ENCODE data around the gene BRIP1. TPM values are rescaled to one million over a fixed set of nuclear protein-coding genes. Genes with fewer than 3 reads are reported as not detected.

Gene BRIP1
- total RNA-seq, 2 donors from 2014 or later = 1.9 to 3.3 TPM

DNA sequence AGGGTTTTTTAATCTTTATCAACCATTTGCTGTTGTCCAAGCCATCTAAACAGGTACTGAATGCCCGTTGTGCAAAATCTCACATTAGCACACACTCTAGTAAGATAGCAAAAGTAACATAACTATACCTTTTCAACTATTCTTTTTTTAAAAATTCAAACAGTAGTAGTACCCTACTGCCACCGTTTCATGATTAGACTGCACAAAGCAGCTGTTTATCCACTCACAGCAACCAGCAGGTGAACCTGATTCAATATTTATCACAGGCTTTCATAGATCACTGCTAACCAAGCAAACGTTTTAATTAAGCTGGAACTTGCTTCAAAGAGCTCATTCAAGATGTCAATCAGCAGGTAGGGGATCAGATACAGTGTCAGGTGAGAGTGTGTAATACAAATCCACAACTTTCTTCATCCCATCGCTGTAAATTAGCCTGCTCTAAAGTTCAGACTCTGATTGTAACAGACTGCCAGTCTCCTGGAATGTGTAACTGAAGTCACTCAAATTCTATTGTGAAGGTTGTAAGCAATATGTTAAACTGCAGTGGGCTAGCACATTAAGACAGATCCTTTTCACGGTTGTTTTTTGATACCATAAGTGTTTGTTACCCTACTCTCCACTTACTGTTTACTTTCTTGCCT, 47.3 kb downstream of the BRIP1 start:
- ATAC-seq (no peak), DNase-seq (no peak)
- intact Hi-C loops (cut with DNase I, micrococcal nuclease) = no loop called here

DNA sequence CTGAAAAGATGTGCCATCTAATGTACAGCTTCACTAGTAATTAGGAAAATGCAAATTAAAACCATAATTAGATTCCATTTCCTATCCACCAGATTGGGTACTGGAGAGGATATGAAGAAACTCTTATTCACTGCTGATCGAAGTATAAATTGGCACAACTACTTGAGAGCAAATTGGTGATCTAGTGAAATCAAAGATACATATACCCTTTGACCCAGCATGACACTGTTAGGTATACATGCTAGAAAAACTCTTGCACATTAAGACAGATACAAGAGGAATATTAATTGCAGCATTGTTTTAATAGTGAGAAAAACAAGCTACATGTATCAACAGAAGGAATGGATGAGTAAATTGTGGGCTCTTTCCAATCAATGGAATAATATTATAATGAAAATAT, 48.8 kb downstream of the BRIP1 start:
- intact Hi-C loops (cut with DNase I, micrococcal nuclease) = no loop called here
- no peak for DNase-seq
- no peak for ATAC-seq

GRCh38 chr17:61813211-61813610, 50.1 kb downstream of the BRIP1 start:
- ATAC-seq (no peak), DNase-seq (no peak)
- intact Hi-C loops (cut with DNase I, micrococcal nuclease) = no loop called here

DNA sequence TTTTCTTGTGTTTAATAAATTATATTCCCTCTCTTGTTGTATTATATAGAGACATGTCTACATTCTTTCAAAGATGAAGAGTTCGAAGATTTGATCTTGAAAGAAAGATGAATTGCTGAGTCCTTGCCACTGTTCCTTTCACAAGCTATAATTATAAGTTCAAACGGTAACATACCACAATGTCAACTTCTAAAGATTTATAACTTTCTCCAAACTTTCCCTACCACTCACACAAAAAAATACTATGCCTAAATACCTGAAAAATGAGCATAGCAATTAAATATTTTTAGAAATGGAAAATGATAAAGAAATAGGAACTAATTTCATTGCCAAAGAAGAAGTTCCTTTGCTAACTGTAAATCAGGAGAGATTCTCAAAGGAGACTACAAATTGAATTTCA, 50.6 kb downstream of the BRIP1 start:
- DNase-seq = no peak
- no peak for ATAC-seq
- intact Hi-C loops (cut with DNase I, micrococcal nuclease) = no loop called here

DNA sequence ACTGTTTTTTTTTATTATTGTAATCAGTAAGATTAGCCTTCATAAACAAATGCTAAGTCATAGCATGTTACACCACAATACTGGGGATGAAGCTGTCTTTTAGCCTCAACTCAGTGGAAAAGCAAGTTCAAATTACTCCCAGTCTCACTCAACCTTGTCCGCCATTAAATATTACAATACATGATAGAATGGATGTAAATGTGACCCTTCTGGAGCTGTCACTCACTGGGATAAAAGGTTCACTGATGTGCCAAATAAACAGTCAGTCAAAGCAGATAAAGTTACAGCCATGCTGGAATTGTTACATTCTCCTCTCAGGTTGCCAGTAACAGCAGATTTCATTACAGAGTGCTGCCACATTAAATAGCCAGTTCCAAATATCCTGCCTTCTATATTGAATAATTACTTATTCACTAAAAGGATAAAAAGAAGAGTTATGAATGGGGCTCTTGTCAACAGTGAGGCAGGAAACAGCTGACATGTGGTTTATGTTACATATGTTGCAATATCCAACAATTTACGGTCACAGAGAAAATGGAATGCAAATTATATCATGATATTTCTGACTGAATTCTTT, 53.4 kb downstream of the BRIP1 start:
- intact Hi-C loops (cut with DNase I, micrococcal nuclease) = no loop called here
- no peak for ATAC-seq
- DNase-seq = no peak

GRCh38 chr17:61808442-61808841, 54.9 kb downstream of the BRIP1 start:
- no peak for ATAC-seq
- no peak for DNase-seq
- intact Hi-C loops (cut with DNase I, micrococcal nuclease) = no loop called here

GRCh38 chr17:61806936-61807335, 56.4 kb downstream of the BRIP1 start:
- DNase-seq = no peak
- intact Hi-C loops (cut with DNase I, micrococcal nuclease) = no loop called here

DNA sequence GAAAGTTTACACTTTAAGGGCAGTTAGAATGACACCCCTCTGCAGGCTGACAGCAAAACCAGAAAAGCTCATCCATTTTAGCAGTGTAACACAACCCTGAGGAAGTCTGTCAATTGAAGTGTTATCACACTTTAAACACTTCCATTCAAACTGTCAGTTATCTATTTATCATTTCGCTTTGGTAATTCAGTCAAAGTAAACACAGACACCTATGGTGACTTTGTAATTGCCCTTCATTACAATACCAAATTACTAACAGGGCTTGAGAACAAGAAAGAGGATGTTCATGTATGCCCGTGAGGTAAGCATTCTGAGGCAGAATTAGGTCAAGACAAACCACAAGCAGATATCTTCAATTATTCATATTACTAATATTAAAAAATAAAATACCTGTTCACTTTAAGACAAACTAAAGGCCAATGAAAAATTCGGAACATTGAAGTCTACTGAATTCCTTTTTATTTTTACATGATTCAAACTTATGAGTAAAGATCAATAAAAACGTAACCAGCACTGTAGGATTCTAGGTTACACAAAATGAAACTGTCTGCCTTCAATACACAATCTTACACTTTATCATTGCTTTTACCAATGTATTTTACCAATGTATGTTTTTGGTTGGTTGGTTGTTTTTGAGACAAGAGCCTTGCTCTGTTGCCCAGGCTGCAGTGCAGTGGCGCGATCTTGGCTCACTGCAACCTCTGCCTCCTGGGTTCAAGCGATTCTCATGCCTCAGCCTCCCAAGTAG, 57.1 kb downstream of the BRIP1 start:
- DNase-seq (no peak), ATAC-seq (peak; percentile 34)
- intact Hi-C loops (cut with DNase I, micrococcal nuclease) = no loop called here

More at GRCh38 chr17:61806936-61807335, 56.4 kb downstream of the BRIP1 start:
- no peak for ATAC-seq

- no peak for ATAC-seq
- no peak for DNase-seq
- intact Hi-C loops (cut with DNase I, micrococcal nuclease) = no loop called here
Measured at GRCh38 chr17:61805399-61805798, 57.9 kb downstream of the BRIP1 start.

- intact Hi-C loops (cut with DNase I, micrococcal nuclease) = no loop called here
- DNase-seq (no peak), ATAC-seq (no peak)
Measured at GRCh38 chr17:61803796-61804195, 59.5 kb downstream of the BRIP1 start.

DNA sequence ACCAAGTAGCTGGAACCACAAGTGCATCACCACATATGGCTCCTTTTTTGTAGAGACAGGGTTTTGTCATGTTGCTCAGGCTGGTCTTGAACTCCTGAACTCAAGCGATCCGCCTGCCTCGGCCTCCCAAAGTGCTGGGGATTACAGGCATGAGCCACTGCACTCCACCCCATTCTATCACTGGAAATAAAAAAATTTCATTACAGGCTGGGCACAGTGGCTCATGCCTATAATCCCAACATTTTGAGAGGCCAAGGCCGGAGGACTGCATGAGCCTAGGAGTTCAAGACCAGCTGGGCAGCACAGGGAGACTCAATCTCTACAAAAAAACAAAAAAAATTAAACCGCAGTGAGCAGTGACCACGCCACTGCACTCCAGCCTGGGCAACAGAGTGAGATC, 60.1 kb downstream of the BRIP1 start:
- intact Hi-C loops (cut with DNase I, micrococcal nuclease) = no loop called here
- DNase-seq (no peak), ATAC-seq (no peak)

GRCh38 chr17:61799812-61800484, 63.4 kb downstream of the BRIP1 start:
- intact Hi-C loops (cut with DNase I, micrococcal nuclease) = no loop called here
- no peak for ATAC-seq

GRCh38 chr17:61797283-61797682, 66.0 kb downstream of the BRIP1 start:
- intact Hi-C loops (cut with DNase I, micrococcal nuclease) = no loop called here
- ATAC-seq = no peak

More at GRCh38 chr17:61799812-61800484, 63.4 kb downstream of the BRIP1 start:
- no peak for DNase-seq

GRCh38 chr17:61795546-61795945, 67.8 kb downstream of the BRIP1 start:
- intact Hi-C loops (cut with DNase I, micrococcal nuclease) = no loop called here
- no peak for DNase-seq
- ATAC-seq = no peak

More at GRCh38 chr17:61797283-61797682, 66.0 kb downstream of the BRIP1 start:
- DNase-seq = no peak

- ATAC-seq (no peak), DNase-seq (no peak)
- intact Hi-C loops (cut with DNase I, micrococcal nuclease) = no loop called here
Measured at GRCh38 chr17:61794792-61795191, 68.5 kb downstream of the BRIP1 start.

- ATAC-seq (no peak), DNase-seq (no peak)
- intact Hi-C loops (cut with DNase I, micrococcal nuclease) = no loop called here
Measured at GRCh38 chr17:61794242-61794641, 69.1 kb downstream of the BRIP1 start.

- no peak for DNase-seq
- intact Hi-C loops (cut with DNase I, micrococcal nuclease) = no loop called here
- ATAC-seq = no peak
Measured at GRCh38 chr17:61793565-61793964, 69.8 kb downstream of the BRIP1 start.

DNA sequence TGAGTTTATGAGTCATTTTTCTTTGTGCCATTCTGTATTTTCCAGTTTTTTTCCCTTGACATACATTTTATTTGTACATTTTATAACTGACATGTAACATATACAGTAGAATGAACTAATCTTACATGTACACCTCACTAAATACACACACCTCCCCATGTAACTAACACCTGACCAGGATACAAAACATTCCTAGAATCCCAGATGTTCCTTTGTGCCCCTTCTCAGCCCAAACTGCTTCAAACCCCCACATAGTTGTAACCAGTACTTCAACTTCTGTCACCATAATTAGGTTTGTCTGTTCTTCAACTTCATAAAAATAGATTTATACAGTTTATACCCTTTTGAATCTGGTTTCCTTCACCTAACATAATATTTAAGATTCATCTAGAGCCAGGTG, 73.5 kb downstream of the BRIP1 start:
- DNase-seq (no peak), ATAC-seq (no peak)
- intact Hi-C loops (cut with DNase I, micrococcal nuclease) = no loop called here

DNA sequence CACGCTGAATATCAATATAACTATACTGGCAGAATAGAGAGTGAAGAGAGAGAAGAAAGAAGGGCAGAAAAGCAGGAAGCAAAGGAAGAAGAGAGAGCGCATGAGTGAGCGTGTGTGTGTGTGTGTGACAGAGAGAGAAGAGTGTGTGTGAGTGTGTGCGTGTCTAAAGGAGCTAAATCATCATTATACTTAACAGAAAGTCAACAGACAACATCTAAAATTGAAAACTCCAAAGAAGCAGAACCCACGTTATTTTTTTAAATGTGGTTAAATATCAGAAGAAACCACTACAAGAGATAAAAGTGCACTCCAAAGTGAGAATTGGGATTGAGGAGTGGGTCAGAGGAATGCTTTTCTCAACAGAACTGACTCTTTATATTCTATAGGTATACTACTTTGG, 77.2 kb downstream of the BRIP1 start:
- intact Hi-C loops (cut with DNase I, micrococcal nuclease) = no loop called here
- ATAC-seq = no peak

GRCh38 chr17:61784510-61784909, 78.8 kb downstream of the BRIP1 start:
- ATAC-seq (no peak), DNase-seq (no peak)
- intact Hi-C loops (cut with DNase I, micrococcal nuclease) = no loop called here

More for the DNA sequence above, 77.2 kb downstream of the BRIP1 start:
- DNase-seq = no peak
